ENCODE data around the gene SURF1. TPM values are rescaled to one million over a fixed set of nuclear protein-coding genes. Genes with fewer than 3 reads are reported as not detected.

The SURF1 gene
- total RNA-seq, 1 experiment from 2014 or later = 35.6 TPM

GRCh38 chr9:133307301-133307700 lies 49.0 kb downstream of the SURF1 start:
- Histone ChIP-seq H3K79me2 (ENCODE audit: low read length) (no peaks in the 10 kb centered on the region), H2AFZ (ENCODE audit: low read length) (no peak overlapping the region), H3K27ac (ENCODE audit: low read length) (no peak overlapping the region), H3K27me3 (ENCODE audit: low read length) (no peaks in the 10 kb centered on the region), H3K9me3 (ENCODE audit: low read length) (no peaks in the 10 kb centered on the region), H3K36me3 (ENCODE audit: insufficient read depth, low read length) (no peaks in the 10 kb centered on the region), H3K4me3 (ENCODE audit: low read length) (no peak overlapping the region), H3K4me2 (ENCODE audit: low read depth, low read length, poor library complexity, severe bottlenecking) (no peak overlapping the region), H3K9me2 (replicated peaks; ENCODE audit: insufficient read depth, low read length) (no peaks in the 10 kb centered on the region), H3K9ac (ENCODE audit: low read length) (no peak overlapping the region), H3K4me1 (ENCODE audit: low read length) (no peaks in the 10 kb centered on the region), H4K20me1 (ENCODE audit: insufficient read depth, low read depth, low read length) (no peaks in the 10 kb centered on the region)
- no peak for DNase-seq

DNA sequence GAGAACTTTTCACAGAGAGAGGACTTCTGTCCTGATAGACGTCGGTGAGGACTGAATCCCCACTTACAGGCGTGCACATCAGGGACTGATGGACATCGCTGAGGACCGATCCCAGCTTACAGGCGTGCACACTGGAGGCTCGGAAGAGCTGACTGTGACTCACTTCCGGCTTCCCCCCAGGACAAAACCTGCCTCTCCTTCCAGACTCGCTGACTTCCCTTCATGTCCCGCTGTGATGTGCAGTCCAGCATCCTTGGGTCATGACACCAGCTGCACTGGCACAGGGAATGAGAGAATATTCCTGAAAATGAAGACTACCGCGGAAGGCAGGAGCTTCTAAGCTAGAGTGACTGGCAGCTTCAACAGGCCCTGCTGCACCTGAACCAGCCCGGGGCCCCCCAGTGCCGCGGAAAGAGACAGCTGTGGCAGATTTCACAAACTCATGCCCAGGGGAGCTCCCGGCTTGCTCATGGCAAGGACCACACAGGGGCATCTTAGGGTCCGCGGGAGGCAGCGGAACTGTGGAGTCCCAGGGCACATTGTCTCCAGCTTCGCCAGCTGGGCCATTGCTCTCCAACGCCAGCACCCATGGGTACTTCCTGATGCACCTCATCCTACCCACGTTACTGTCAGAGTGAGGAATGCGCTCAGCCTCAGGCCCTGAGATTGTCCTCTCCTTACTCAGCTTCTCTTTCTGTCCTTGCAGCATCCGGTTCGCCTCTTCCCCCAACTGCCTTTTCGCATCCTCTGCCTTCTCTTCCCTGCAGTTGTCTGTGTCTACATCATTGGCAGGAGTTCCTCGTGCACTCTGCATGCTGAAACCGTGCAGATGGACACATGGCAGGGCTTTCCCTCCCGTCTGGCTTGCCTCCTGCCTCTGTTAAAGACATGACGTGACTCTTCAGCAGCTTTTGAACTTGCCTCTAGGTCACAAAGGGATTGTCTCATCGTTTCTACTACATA lies 49.8 kb downstream of the SURF1 start:
- no peaks in the 10 kb centered on the region for H3K9me3 ChIP-seq (ENCODE audit: low read length)
- no peaks in the 10 kb centered on the region for H3K4me1 ChIP-seq (ENCODE audit: low read length)
- no peaks in the 10 kb centered on the region for H3K9me2 ChIP-seq (replicated peaks; ENCODE audit: insufficient read depth, low read length)
- H3K79me2 ChIP-seq (ENCODE audit: low read length) = no peaks in the 10 kb centered on the region
- no peak overlapping the region for H2AFZ ChIP-seq (ENCODE audit: low read length)
- no peaks in the 10 kb centered on the region for H4K20me1 ChIP-seq (ENCODE audit: insufficient read depth, low read depth, low read length)
- H3K9ac ChIP-seq (ENCODE audit: low read length) = no peak overlapping the region
- H3K4me2 ChIP-seq (ENCODE audit: low read depth, low read length, poor library complexity, severe bottlenecking) = no peak overlapping the region
- H3K4me3 ChIP-seq (ENCODE audit: low read length) = no peak overlapping the region
- no peaks in the 10 kb centered on the region for H3K27me3 ChIP-seq (ENCODE audit: low read length)
- H3K36me3 ChIP-seq (ENCODE audit: insufficient read depth, low read length) = no peaks in the 10 kb centered on the region
- no peak overlapping the region for H3K27ac ChIP-seq (ENCODE audit: low read length)
- DNase-seq = no peak

DNA sequence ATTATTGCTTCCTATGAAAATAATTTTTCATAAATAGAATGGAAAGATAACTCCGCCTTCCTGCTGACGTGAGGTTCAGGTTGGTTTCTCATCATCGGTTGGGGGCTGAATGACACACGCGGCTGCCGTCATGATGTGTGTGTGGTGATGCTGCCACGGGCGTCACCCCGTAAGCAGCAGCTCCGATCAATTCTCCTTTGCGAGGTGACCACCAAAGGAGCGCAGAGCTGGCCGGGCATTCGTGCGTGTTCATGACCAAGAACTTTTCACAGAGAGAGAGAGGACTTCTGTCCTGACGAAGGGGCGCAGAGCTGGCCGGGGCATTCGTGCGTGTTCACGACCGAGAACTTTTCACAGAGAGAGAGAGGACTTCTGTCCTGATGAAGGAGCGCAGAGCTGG lies 50.6 kb downstream of the SURF1 start:
- no peak overlapping the region for H3K9ac ChIP-seq (ENCODE audit: low read length)
- H3K27me3 ChIP-seq (ENCODE audit: low read length) = no peaks in the 10 kb centered on the region
- H3K36me3 ChIP-seq (ENCODE audit: insufficient read depth, low read length) = no peaks in the 10 kb centered on the region
- H2AFZ ChIP-seq (ENCODE audit: low read length) = no peak overlapping the region
- DNase-seq = no peak
- H3K4me2 ChIP-seq (ENCODE audit: low read depth, low read length, poor library complexity, severe bottlenecking) = no peak overlapping the region
- H3K4me1 ChIP-seq (ENCODE audit: low read length) = no peaks in the 10 kb centered on the region
- H4K20me1 ChIP-seq (ENCODE audit: insufficient read depth, low read depth, low read length) = no peaks in the 10 kb centered on the region
- H3K9me3 ChIP-seq (ENCODE audit: low read length) = no peaks in the 10 kb centered on the region
- H3K79me2 ChIP-seq (ENCODE audit: low read length) = no peaks in the 10 kb centered on the region
- no peak overlapping the region for H3K4me3 ChIP-seq (ENCODE audit: low read length)
- H3K27ac ChIP-seq (ENCODE audit: low read length) = no peak overlapping the region
- no peaks in the 10 kb centered on the region for H3K9me2 ChIP-seq (replicated peaks; ENCODE audit: insufficient read depth, low read length)

DNA sequence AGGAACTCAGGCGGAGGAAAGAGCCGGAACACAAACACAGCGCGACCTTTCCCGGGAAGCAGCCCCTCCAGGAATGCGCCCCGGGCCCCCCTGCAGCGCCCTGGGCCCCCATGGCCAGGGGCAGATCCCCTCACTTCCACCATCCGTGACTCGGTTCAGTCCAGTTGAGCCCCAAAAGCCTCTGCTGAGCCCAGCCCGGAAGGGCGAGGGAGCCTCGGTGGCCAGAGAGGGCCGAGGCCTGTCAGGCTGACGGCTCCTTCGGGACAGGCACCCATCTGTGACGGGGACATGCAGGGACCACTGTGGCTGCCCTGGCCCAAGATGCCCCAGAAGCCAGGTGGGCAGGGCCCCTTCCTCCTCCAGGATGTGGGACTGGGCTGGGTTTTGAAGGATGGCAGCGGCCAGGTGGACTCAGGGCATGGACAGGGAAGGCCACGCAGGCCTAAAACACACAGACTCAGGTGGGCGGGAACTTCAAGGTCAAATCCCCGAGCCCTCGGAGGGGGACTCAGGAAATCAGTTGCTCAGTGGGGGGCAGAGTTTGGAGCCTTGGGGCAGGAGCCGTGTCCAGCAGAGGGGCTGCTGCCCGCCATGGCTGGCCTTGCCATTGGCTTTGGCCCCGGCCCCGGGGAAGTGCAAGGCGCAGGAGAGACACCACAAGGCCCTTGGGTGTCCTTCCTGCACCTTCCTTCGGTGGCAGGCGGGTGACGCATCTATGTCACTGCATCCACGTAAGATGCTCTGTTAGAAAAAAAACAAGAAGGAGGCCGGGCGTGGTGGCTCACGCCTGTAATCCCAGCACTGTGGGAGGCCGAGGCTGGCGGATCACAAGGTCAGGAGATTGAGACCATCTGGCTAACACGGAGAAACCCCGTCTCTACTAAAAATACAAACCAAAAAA lies 51.6 kb downstream of the SURF1 start:
- Histone ChIP-seq H3K27ac (ENCODE audit: low read length) (no peak overlapping the region), H3K9ac (ENCODE audit: low read length) (no peak overlapping the region), H3K36me3 (ENCODE audit: insufficient read depth, low read length) (no peaks in the 10 kb centered on the region), H3K79me2 (ENCODE audit: low read length) (no peaks in the 10 kb centered on the region), H3K4me3 (ENCODE audit: low read length) (no peak overlapping the region), H2AFZ (ENCODE audit: low read length) (no peak overlapping the region), H3K9me2 (replicated peaks; ENCODE audit: insufficient read depth, low read length) (no peaks in the 10 kb centered on the region), H3K4me2 (ENCODE audit: low read depth, low read length, poor library complexity, severe bottlenecking) (no peak overlapping the region), H3K27me3 (ENCODE audit: low read length) (no peaks in the 10 kb centered on the region), H4K20me1 (ENCODE audit: insufficient read depth, low read depth, low read length) (no peaks in the 10 kb centered on the region), H3K4me1 (ENCODE audit: low read length) (no peaks in the 10 kb centered on the region), H3K9me3 (ENCODE audit: low read length) (no peaks in the 10 kb centered on the region)
- no peak for DNase-seq

DNA sequence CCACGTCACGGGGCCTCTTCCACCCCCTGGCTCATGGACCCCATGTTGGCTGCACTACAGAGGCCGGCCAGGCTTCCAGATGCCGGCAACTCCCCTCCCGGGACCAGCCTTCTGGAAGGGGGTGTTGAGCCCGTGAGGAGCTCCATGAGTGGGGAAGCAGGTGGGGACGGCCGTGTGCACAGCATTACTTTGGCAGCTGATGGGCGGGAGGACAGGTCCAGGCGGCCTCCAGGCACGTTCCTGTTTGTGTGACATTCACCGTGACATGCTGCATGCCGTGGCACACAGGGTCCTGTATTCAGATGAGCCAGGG lies 52.2 kb downstream of the SURF1 start:
- H3K27ac ChIP-seq (ENCODE audit: low read length) = no peak overlapping the region
- H4K20me1 ChIP-seq (ENCODE audit: insufficient read depth, low read depth, low read length) = no peaks in the 10 kb centered on the region
- H3K9me3 ChIP-seq (ENCODE audit: low read length) = no peaks in the 10 kb centered on the region
- H3K4me3 ChIP-seq (ENCODE audit: low read length) = no peak overlapping the region
- H3K36me3 ChIP-seq (ENCODE audit: insufficient read depth, low read length) = no peaks in the 10 kb centered on the region
- no peak overlapping the region for H3K9ac ChIP-seq (ENCODE audit: low read length)
- no peak overlapping the region for H3K4me2 ChIP-seq (ENCODE audit: low read depth, low read length, poor library complexity, severe bottlenecking)
- DNase-seq = no peak
- no peaks in the 10 kb centered on the region for H3K27me3 ChIP-seq (ENCODE audit: low read length)
- H3K79me2 ChIP-seq (ENCODE audit: low read length) = no peaks in the 10 kb centered on the region
- H3K9me2 ChIP-seq (replicated peaks; ENCODE audit: insufficient read depth, low read length) = no peaks in the 10 kb centered on the region
- H2AFZ ChIP-seq (ENCODE audit: low read length) = no peak overlapping the region
- H3K4me1 ChIP-seq (ENCODE audit: low read length) = no peaks in the 10 kb centered on the region

- no peaks in the 10 kb centered on the region for H3K36me3 ChIP-seq (ENCODE audit: insufficient read depth, low read length)
Measured at GRCh38 chr9:133303266-133304157, 52.8 kb downstream of the SURF1 start.

More at GRCh38 chr9:133303266-133304157, 52.8 kb downstream of the SURF1 start:
- Histone ChIP-seq H2AFZ (ENCODE audit: low read length) (no peak overlapping the region), H3K79me2 (ENCODE audit: low read length) (no peaks in the 10 kb centered on the region), H3K9me3 (ENCODE audit: low read length) (no peaks in the 10 kb centered on the region), H3K4me3 (ENCODE audit: low read length) (no peak overlapping the region), H4K20me1 (ENCODE audit: insufficient read depth, low read depth, low read length) (no peaks in the 10 kb centered on the region), H3K27ac (ENCODE audit: low read length) (no peak overlapping the region), H3K4me1 (ENCODE audit: low read length) (no peaks in the 10 kb centered on the region), H3K9ac (ENCODE audit: low read length) (no peak overlapping the region), H3K9me2 (replicated peaks; ENCODE audit: insufficient read depth, low read length) (no peaks in the 10 kb centered on the region), H3K27me3 (ENCODE audit: low read length) (no peaks in the 10 kb centered on the region), H3K4me2 (ENCODE audit: low read depth, low read length, poor library complexity, severe bottlenecking) (no peak overlapping the region)
- no peak for DNase-seq

Data from Karpas-422 (cell line).